SK-N-SH (cell line): ENCODE results near the gene CISD2. TPM values are rescaled to one million over a fixed set of nuclear protein-coding genes. Genes with fewer than 3 reads are reported as not detected.
"Not testable (repeated sequence)": the region's sequence is repeated elsewhere in the genome, so short reads cannot be mapped to it uniquely, and the experiment has no call there.

Experiments used
- CTCF ChIA-PET: fragments of 300-600, 350-600 bp; formaldehyde crosslinking; extraction: SDS; loops from one replicate; lab custom pipeline; 2021; lab: Yijun Ruan, JAX
- POLR2A ChIA-PET: fragments of 350-600 bp; sonication (Branson Sonifier 250); formaldehyde crosslinking; extraction: SDS; loops from one replicate; lab custom pipeline; 2020; ENCODE audit warnings: antibody characterized with exemption, inconsistent platforms; lab: Yijun Ruan, JAX
- DNase-seq: peaks from one replicate; pipeline ENCODE4 v3.0.0; 2012
- H2AFZ ChIP-seq: fragments of 200-600 bp; sonication (generic); 2 replicates; pipeline ENCODE4 v1.8.1; 2016; ENCODE audit warnings: antibody characterized with exemption, mild to moderate bottlenecking, low read depth
- H3F3A ChIP-seq: fragments of 200-600 bp; sonication (generic); replicated peaks from 2 replicates; pipeline ENCODE3; 2016; ENCODE audit warnings: antibody characterized with exemption, mild to moderate bottlenecking; ENCODE audit not compliant: insufficient read depth
- H3K27ac ChIP-seq, 2 experiments: fragments of 200-500 bp in 1 of 2; fragments of 200-600 bp in 1 of 2; sonication (Bioruptor generic) in 1 of 2; sonication (generic), shearing (Covaris generic) in 1 of 2; 2 replicates each; pipeline versions ENCODE4 v1.5.1 to v1.6.1; 2014 to 2016; ENCODE audit warnings: low read depth in 2 of 2, inconsistent platforms in 1 of 2, low read length in 1 of 2, mild to moderate bottlenecking in 1 of 2, mixed read lengths in 1 of 2
- H3K27me3 ChIP-seq: fragments of 200-600 bp; sonication (generic), shearing (Covaris generic); 2 replicates; pipeline ENCODE4 v1.6.1; 2016; ENCODE audit warnings: mixed run types; ENCODE audit not compliant: insufficient read depth
- H3K36me3 ChIP-seq, 2 experiments: fragments of 200-500 bp in 1 of 2; fragments of 200-600 bp in 1 of 2; sonication (Bioruptor generic) in 1 of 2; sonication (generic) in 1 of 2; replicated peaks in 1 of 2; 2 replicates each; pipeline versions ENCODE3 to v1.5.1; 2014 to 2016; ENCODE audit warnings: low read length in 1 of 2, mild to moderate bottlenecking in 1 of 2; ENCODE audit not compliant: insufficient read depth in 2 of 2, control insufficient read depth in 1 of 2
- H3K4me1 ChIP-seq, 2 experiments: fragments of 200-500 bp in 1 of 2; fragments of 200-600 bp in 1 of 2; sonication (Bioruptor generic) in 1 of 2; sonication (generic), shearing (Covaris generic) in 1 of 2; 2 replicates each; pipeline versions ENCODE4 v1.5.1 to v1.6.1; 2014 to 2016; ENCODE audit warnings: low read depth in 1 of 2, low read length in 1 of 2, mixed run types in 1 of 2; ENCODE audit not compliant: insufficient read depth in 2 of 2, control insufficient read depth in 1 of 2
- H3K4me2 ChIP-seq: fragments of 200-600 bp; sonication (generic), shearing (Covaris generic); 2 replicates; pipeline ENCODE4 v1.6.1; 2017; ENCODE audit warnings: mixed run types
- H3K4me3 ChIP-seq, 2 experiments: fragments of 200-500 bp in 1 of 2; fragments of 200-600 bp in 1 of 2; sonication (Bioruptor generic) in 1 of 2; sonication (generic), shearing (Covaris generic) in 1 of 2; 2 replicates each; pipeline versions ENCODE4 v1.5.1 to v1.8.1; 2014 to 2016; ENCODE audit warnings: low read depth in 2 of 2, inconsistent platforms in 1 of 2, low read length in 1 of 2, mild to moderate bottlenecking in 1 of 2, mixed read lengths in 1 of 2, moderate library complexity in 1 of 2
- H3K79me2 ChIP-seq: fragments of 200-600 bp; sonication (generic); 2 replicates; pipeline ENCODE4 v1.8.1; 2017; ENCODE audit warnings: mild to moderate bottlenecking; ENCODE audit not compliant: insufficient read depth
- H3K9ac ChIP-seq: fragments of 200-600 bp; sonication (generic); 2 replicates; pipeline ENCODE4 v1.6.1; 2017; ENCODE audit warnings: mixed run types
- H3K9me2 ChIP-seq: fragments of 200-600 bp; sonication (generic); 2 replicates; pipeline ENCODE4 v1.6.1; 2017; ENCODE audit warnings: mixed run types
- H3K9me3 ChIP-seq: fragments of 200-600 bp; sonication (generic); 2 replicates; pipeline ENCODE4 v1.6.1; 2017; ENCODE audit warnings: mixed run types, mild to moderate bottlenecking, moderate library complexity
- H4K20me1 ChIP-seq: fragments of 200-600 bp; sonication (generic); 2 replicates; pipeline ENCODE4 v1.6.1; 2017; ENCODE audit warnings: mild to moderate bottlenecking, mixed run types; ENCODE audit not compliant: insufficient read depth
- EZH2phosphoT487 ChIP-seq: fragments of 200-600 bp; sonication (generic); IDR thresholded peaks from 2 replicates; pipeline ENCODE4 v1.6.1; 2017; ENCODE audit warnings: low read depth, mixed run types, mild to moderate bottlenecking, antibody characterized with exemption, moderate library complexity, borderline replicate concordance
- JUND ChIP-seq: IDR thresholded peaks from 2 replicates; pipeline ENCODE4 v1.4.0; 2012
- RAD21 ChIP-seq: IDR thresholded peaks from 2 replicates; pipeline ENCODE4 v1.6.1; 2012; ENCODE audit warnings: mild to moderate bottlenecking, low read length
- WGBS: methylation state at CpG from one replicate; pipeline ENCODE4 v1.1.6; 2017; ENCODE audit warnings: low lambda C conversion rate; 5-methylcytosine and 5-hydroxymethylcytosine counted together
- polyA plus RNA-seq, 3 experiments: library from polyadenylated mRNA; depleted of rRNA; stranded (reverse); fragments of >200 nt; gene quantifications; 2 replicates each; pipeline ENCODE4 v1.2.3, GENCODE V29; 2012
- TF ChIP-seq, protein P1 (sequence below): fragments of 150-350 bp; IDR thresholded peaks from 2 replicates; pipeline ENCODE4 v1.6.1; 2016; ENCODE audit warnings: mild to moderate bottlenecking, low read depth, low read length
- TF ChIP-seq, protein P2 (sequence below): fragments of 150-350 bp; IDR thresholded peaks from 2 replicates; pipeline ENCODE4 v1.6.1; 2017; ENCODE audit warnings: antibody characterized with exemption, low read length, low read depth, borderline replicate concordance
- TF ChIP-seq, protein P3 (sequence below): IDR thresholded peaks from 2 replicates; pipeline ENCODE4 v1.4.0; 2012; ENCODE audit warnings: low read depth
- TF ChIP-seq, protein P4 (sequence below): IDR thresholded peaks from 2 replicates; pipeline ENCODE4; 2012

Gene CISD2
- polyA plus RNA-seq, 1 of the 3 experiments (the other 2 are of a cell fraction) = 21.4 TPM

DNA sequence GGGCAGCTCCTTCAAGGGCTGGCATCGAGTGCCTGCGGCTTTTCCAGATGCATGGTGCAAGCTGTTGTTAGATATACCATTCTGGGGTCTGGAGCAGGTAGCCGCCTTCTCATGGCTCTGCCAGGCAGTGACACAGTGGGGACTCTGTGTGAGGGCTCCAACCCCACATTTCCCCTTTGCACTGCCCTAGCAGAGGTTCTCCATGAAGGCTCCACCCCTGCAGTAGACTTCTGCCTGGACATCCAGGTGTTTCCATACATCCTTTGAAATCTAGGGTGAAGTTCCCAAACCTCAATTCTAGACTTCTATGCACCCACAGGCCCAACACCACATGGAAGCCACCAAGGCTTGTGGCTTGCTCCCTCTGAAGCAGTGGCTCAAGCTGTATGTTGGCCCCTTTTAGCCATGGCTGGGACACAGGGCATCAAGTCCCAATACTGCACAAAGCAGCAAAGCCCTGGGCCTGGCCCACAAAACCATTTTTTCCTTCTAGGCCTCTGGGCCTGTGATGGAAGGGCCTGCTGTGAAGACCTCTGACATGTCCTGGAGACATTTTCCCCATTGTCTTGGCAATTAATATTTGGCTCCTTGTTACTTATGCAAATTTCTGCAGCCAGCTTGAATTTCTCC, 8.8 kb downstream of the CISD2 start:
- H3K4me3 ChIP-seq, H3K27ac ChIP-seq, H4K20me1 ChIP-seq, H2AFZ ChIP-seq, H3K4me1 ChIP-seq, H3K9ac ChIP-seq, H3K27me3 ChIP-seq, H3K9me3 ChIP-seq, CTCF ChIA-PET, H3K4me2 ChIP-seq, H3F3A ChIP-seq, DNase-seq, H3K9me2 ChIP-seq, POLR2A ChIA-PET: not testable (repeated sequence)
- Histone ChIP-seq H3K79me2 (peaks cover 45% of the 10 kb centered on the region), H3K36me3 (peaks cover 11 to 40% of the 10 kb centered on the region in 2 experiments)
- WGBS = 100% methylated on average over 3 of the region's 3 CpGs

DNA sequence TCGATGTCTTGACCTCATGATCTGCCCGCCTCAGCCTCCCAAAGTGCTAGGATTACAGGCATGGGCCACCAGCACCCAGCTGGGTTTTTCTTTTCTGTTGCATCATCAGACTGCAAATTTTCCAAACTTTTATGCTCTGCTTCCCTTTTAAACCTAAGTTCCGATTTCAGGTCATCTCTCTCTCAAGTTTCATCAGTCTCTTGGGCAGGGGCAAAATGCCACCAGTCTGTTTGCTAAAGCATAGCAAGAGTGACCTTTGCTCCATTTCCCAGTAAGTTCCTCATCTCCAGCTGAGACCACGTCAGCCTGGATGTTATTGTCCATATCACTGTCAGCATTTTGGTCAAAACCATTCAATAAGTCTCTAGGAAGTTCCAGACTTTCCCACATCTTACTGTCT, 9.6 kb downstream of the CISD2 start:
- H3K4me2 ChIP-seq, H4K20me1 ChIP-seq, POLR2A ChIA-PET, H3K4me1 ChIP-seq, H3K27me3 ChIP-seq, H2AFZ ChIP-seq, H3F3A ChIP-seq, CTCF ChIA-PET, H3K9me2 ChIP-seq, H3K4me3 ChIP-seq, H3K9ac ChIP-seq, DNase-seq, H3K9me3 ChIP-seq, H3K27ac ChIP-seq: not testable (repeated sequence)
- H3K36me3 ChIP-seq = peaks cover 11 to 34% of the 10 kb centered on the region in 2 experiments
- peaks cover 43% of the 10 kb centered on the region for H3K79me2 ChIP-seq
- WGBS = 81% methylated on average over 4 of the region's 4 CpGs

DNA sequence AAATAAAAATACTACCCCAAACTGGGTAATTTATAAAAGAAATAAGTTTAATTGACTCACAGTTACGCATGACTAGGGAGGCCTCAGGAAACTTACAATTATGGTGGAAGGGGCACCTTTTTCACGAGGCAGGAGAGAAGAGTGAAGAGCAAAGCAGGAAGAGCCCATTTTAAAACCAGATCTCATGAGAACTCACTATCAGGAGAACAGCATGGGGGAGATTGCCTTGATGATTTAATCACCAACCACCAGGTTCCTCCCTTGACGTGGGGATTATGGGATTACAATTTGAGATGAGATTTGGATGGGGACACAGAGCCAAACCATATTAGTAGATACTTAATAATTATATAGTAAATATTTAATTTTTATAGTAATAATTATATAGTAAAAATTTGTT, 10.1 kb downstream of the CISD2 start:
- Histone ChIP-seq H3F3A (no peaks in the 10 kb centered on the region), H3K27ac (no peak overlapping the region), H3K9ac (no peak overlapping the region), H3K79me2 (peaks cover 38% of the 10 kb centered on the region), H3K9me2 (no peaks in the 10 kb centered on the region), H3K27me3 (no peaks in the 10 kb centered on the region), H3K36me3 (peaks cover 11 to 29% of the 10 kb centered on the region in 2 experiments), H3K4me1 (no peaks in the 10 kb centered on the region), H3K4me2 (no peak overlapping the region), H3K4me3 (no peak overlapping the region), H2AFZ (no peak overlapping the region), H3K9me3 (0 out of 2 replicates have a peak, but pooled peaks cover 7% of the 10 kb centered on the region), H4K20me1 (no peaks in the 10 kb centered on the region)
- TF ChIP-seq, protein P1, sequence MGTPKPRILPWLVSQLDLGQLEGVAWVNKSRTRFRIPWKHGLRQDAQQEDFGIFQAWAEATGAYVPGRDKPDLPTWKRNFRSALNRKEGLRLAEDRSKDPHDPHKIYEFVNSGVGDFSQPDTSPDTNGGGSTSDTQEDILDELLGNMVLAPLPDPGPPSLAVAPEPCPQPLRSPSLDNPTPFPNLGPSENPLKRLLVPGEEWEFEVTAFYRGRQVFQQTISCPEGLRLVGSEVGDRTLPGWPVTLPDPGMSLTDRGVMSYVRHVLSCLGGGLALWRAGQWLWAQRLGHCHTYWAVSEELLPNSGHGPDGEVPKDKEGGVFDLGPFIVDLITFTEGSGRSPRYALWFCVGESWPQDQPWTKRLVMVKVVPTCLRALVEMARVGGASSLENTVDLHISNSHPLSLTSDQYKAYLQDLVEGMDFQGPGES = no peak
- TF ChIP-seq, protein P2, sequence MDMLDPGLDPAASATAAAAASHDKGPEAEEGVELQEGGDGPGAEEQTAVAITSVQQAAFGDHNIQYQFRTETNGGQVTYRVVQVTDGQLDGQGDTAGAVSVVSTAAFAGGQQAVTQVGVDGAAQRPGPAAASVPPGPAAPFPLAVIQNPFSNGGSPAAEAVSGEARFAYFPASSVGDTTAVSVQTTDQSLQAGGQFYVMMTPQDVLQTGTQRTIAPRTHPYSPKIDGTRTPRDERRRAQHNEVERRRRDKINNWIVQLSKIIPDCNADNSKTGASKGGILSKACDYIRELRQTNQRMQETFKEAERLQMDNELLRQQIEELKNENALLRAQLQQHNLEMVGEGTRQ = no peak
- TF ChIP-seq RAD21 (no peak), EZH2phosphoT487 (no peak), JUND (no peak)
- TF ChIP-seq, protein P3, sequence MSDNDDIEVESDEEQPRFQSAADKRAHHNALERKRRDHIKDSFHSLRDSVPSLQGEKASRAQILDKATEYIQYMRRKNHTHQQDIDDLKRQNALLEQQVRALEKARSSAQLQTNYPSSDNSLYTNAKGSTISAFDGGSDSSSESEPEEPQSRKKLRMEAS = no peak
- TF ChIP-seq, protein P4, sequence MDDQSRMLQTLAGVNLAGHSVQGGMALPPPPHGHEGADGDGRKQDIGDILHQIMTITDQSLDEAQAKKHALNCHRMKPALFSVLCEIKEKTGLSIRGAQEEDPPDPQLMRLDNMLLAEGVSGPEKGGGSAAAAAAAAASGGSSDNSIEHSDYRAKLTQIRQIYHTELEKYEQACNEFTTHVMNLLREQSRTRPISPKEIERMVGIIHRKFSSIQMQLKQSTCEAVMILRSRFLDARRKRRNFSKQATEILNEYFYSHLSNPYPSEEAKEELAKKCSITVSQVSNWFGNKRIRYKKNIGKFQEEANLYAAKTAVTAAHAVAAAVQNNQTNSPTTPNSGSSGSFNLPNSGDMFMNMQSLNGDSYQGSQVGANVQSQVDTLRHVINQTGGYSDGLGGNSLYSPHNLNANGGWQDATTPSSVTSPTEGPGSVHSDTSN = no peak
- CTCF ChIA-PET = no interaction called here
- WGBS = 98% methylated on average over 3 of the region's 3 CpGs
- DNase-seq = no peak
- POLR2A ChIA-PET = interaction anchor here (1.1 kb wide), 1 partner anchor 10 kb away, joined by 4 read pairs; the partner anchor contains the start of gene CISD2
